Common myeloid progenitor, CD34-positive (primary cell): Measurements from ENCODE around the gene SH2D7.

ENCODE experiments used
- CTCF ChIA-PET: fragments of 350-600 bp; sonication (Branson Sonifier 250); formaldehyde crosslinking; loops from one replicate; lab custom pipeline; 2021; ENCODE audit warnings: antibody characterized with exemption; lab: Charles Lee
- POLR2A ChIA-PET: fragments of 350-600 bp; sonication (Branson Sonifier 250); formaldehyde crosslinking; loops from one replicate; lab custom pipeline; 2021; ENCODE audit warnings: antibody characterized with exemption; lab: Charles Lee
- DNase-seq, 3 donors: peaks; one replicate each; pipeline versions ENCODE4 v3.0.0 to v3.0.0-alpha.2; 2013
- H3K27ac ChIP-seq, 2 experiments: 1 replicate in 1 of 2; 2 replicates in 1 of 2; pipeline ENCODE4 v1.7.0; 2013; ENCODE audit warnings: inconsistent platforms in 2 of 2, low read length in 2 of 2, mild to moderate bottlenecking in 2 of 2, low read depth in 1 of 2, moderate library complexity in 1 of 2; ENCODE audit not compliant: severe bottlenecking in 2 of 2, insufficient read depth in 1 of 2, poor library complexity in 1 of 2
- H3K27me3 ChIP-seq, 5 experiments: replicated peaks in 2 of 5; 1 replicate in 3 of 5; 2 replicates in 2 of 5; pipeline versions ENCODE4 v1.6.1 to v1.7.0; 2013; ENCODE audit warnings: low read length in 4 of 5, mild to moderate bottlenecking in 2 of 5, moderate library complexity in 2 of 5, inconsistent platforms in 1 of 5; ENCODE audit not compliant: insufficient read depth in 5 of 5, control insufficient read depth in 4 of 5
- H3K36me3 ChIP-seq, 4 experiments: 1 replicate in 2 of 4; 2 replicates in 2 of 4; pipeline versions ENCODE4 v1.6.1 to v1.7.0; 2013; ENCODE audit warnings: low read length in 3 of 4, control low read depth in 1 of 4, mild to moderate bottlenecking in 1 of 4; ENCODE audit not compliant: control insufficient read depth in 4 of 4, insufficient read depth in 4 of 4
- H3K4me1 ChIP-seq, 4 experiments: 1 replicate in 3 of 4; 2 replicates in 1 of 4; pipeline versions ENCODE4 v1.6.1 to v1.7.1; 2013; ENCODE audit warnings: low read length in 3 of 4, mild to moderate bottlenecking in 3 of 4, control low read depth in 1 of 4, inconsistent platforms in 1 of 4, moderate library complexity in 1 of 4; ENCODE audit not compliant: control insufficient read depth in 4 of 4, insufficient read depth in 4 of 4; ENCODE audit errors: control extremely low read depth in 1 of 4
- H3K4me3 ChIP-seq, 7 experiments: 1 replicate in 4 of 7; 2 replicates in 3 of 7; pipeline versions ENCODE4 v1.5.1 to v1.7.0; 2013; ENCODE audit warnings: mild to moderate bottlenecking in 7 of 7, low read length in 6 of 7, moderate library complexity in 6 of 7, inconsistent platforms in 2 of 7, low read depth in 2 of 7, control low read depth in 1 of 7; ENCODE audit not compliant: insufficient read depth in 4 of 7, control insufficient read depth in 1 of 7; ENCODE audit errors: extremely low read depth in 1 of 7
- H3K9me3 ChIP-seq, 5 experiments: 1 replicate in 4 of 5; 2 replicates in 1 of 5; pipeline versions ENCODE4 v1.6.1 to v1.7.1; 2013; ENCODE audit warnings: low read length in 4 of 5, mild to moderate bottlenecking in 2 of 5, inconsistent platforms in 1 of 5, low read depth in 1 of 5, moderate library complexity in 1 of 5; ENCODE audit not compliant: control insufficient read depth in 4 of 5, insufficient read depth in 2 of 5; ENCODE audit errors: control extremely low read depth in 1 of 5
- WGBS: methylation state at CpG from one replicate; pipeline ENCODE4 v1.1.5; 2013; ENCODE audit not compliant: insufficient coverage; 5-methylcytosine and 5-hydroxymethylcytosine counted together

SH2D7 gene

GRCh38 chr15:78082743-78083110, 9.6 kb upstream of the SH2D7 start:
- POLR2A ChIA-PET = interaction anchor here (0.8 kb wide), 1 partner anchor 11 kb away, joined by 3 read pairs; no protein-coding TSS in a partner anchor
- Histone ChIP-seq H3K27ac (no peak overlapping the region), H3K4me3 (no peak overlapping the region), H3K9me3 (no peaks in the 10 kb centered on the region), H3K4me1 (peaks cover 2 to 32% (median 20%) of the 10 kb centered on the region in 4 experiments), H3K36me3 (no peaks in the 10 kb centered on the region), H3K27me3 (no peaks in the 10 kb centered on the region)
- DNase-seq = no peak
- CTCF ChIA-PET = interaction anchor here (2.1 to 4.0 kb wide), 2 partner anchors 10 to 27 kb away, joined by 8 to 21 read pairs; no protein-coding TSS in a partner anchor
- 90% methylated on average over 1 of the region's 1 CpG for WGBS

GRCh38 chr15:78083186-78083585, 9.2 kb upstream of the SH2D7 start:
- Histone ChIP-seq H3K36me3 (no peaks in the 10 kb centered on the region), H3K9me3 (no peaks in the 10 kb centered on the region), H3K4me1 (peaks cover 2 to 28% (median 16%) of the 10 kb centered on the region in 4 experiments), H3K27me3 (no peaks in the 10 kb centered on the region), H3K27ac (no peak overlapping the region), H3K4me3 (no peak overlapping the region)
- DNase-seq = no peak
- POLR2A ChIA-PET = no interaction called here
- 93% methylated on average over 4 of the region's 4 CpGs for WGBS
- CTCF ChIA-PET = interaction anchor here (0.7 to 4.0 kb wide), 5 partner anchors 7 to 42 kb away, joined by 3 to 21 read pairs (median 3); no protein-coding TSS in a partner anchor

- Histone ChIP-seq H3K4me3 (no peak overlapping the region), H3K27me3 (no peaks in the 10 kb centered on the region), H3K4me1 (peaks cover 2 to 28% (median 16%) of the 10 kb centered on the region in 4 experiments), H3K27ac (no peak overlapping the region), H3K36me3 (no peaks in the 10 kb centered on the region), H3K9me3 (no peaks in the 10 kb centered on the region)
- DNase-seq = peak in 1 of 3 donors; percentile 22
- ChIA-PET POLR2A (no interaction called here), CTCF (interaction anchor here (0.7 to 4.0 kb wide), 6 partner anchors 8 to 48 kb away, joined by 3 to 21 read pairs (median 3); no protein-coding TSS in a partner anchor)
- WGBS = 96% methylated on average over 6 of the region's 6 CpGs
Observed at GRCh38 chr15:78083687-78084448, 8.5 kb upstream of the SH2D7 start.

- POLR2A ChIA-PET = no interaction called here
- H3K27ac ChIP-seq = no peak overlapping the region
Observed at GRCh38 chr15:78084449-78084750, 8.0 kb upstream of the SH2D7 start.

GRCh38 chr15:78085928-78086327, 6.4 kb upstream of the SH2D7 start:
- no CpG with 5 or more reads among the region's 1 CpG for WGBS
- no peak for DNase-seq
- no peaks in the 10 kb centered on the region for H3K36me3 ChIP-seq
- ChIA-PET POLR2A (no interaction called here), CTCF (interaction anchor here (1.2 to 1.5 kb wide), 2 partner anchors 22 to 34 kb away, joined by 3 to 5 read pairs; no protein-coding TSS in a partner anchor)
- no peak overlapping the region for H3K27ac ChIP-seq
- H3K4me3 ChIP-seq = no peak overlapping the region
- no peaks in the 10 kb centered on the region for H3K9me3 ChIP-seq
- H3K27me3 ChIP-seq = no peaks in the 10 kb centered on the region
- H3K4me1 ChIP-seq = peaks cover 2 to 28% (median 16%) of the 10 kb centered on the region in 4 experiments

More at GRCh38 chr15:78084449-78084750, 8.0 kb upstream of the SH2D7 start:
- H3K36me3 ChIP-seq = no peaks in the 10 kb centered on the region
- CTCF ChIA-PET = interaction anchor here (0.7 to 4.0 kb wide), 4 partner anchors 8 to 48 kb away, joined by 3 to 21 read pairs (median 3); no protein-coding TSS in a partner anchor
- no peaks in the 10 kb centered on the region for H3K9me3 ChIP-seq
- no peak overlapping the region for H3K4me3 ChIP-seq
- WGBS = 44% methylated on average over 4 of the region's 5 CpGs
- H3K4me1 ChIP-seq = peaks cover 2 to 28% (median 16%) of the 10 kb centered on the region in 4 experiments
- no peak for DNase-seq
- no peaks in the 10 kb centered on the region for H3K27me3 ChIP-seq

GRCh38 chr15:78087951-78088772, 4.2 kb upstream of the SH2D7 start:
- Histone ChIP-seq H3K4me1 (peaks cover 0 to 24% (median 19%) of the 10 kb centered on the region in 4 experiments), H3K36me3 (no peaks in the 10 kb centered on the region), H3K27me3 (no peaks in the 10 kb centered on the region), H3K4me3 (no peak overlapping the region), H3K9me3 (no peaks in the 10 kb centered on the region), H3K27ac (no peak overlapping the region)
- DNase-seq = no peak
- POLR2A ChIA-PET = interaction anchor here (0.6 kb wide), 1 partner anchor 11 kb away, joined by 3 read pairs; no protein-coding TSS in a partner anchor
- CTCF ChIA-PET = interaction anchor here (1.1 kb wide), 1 partner anchor 20 kb away, joined by 7 read pairs; no protein-coding TSS in a partner anchor
- WGBS = 94% methylated on average over 12 of the region's 12 CpGs
